SIG-M5 treated with dmso at 0.1 percent for 504 hours (cell line): ENCODE measurements around the gene CENPN.

Experiments used
- DNase-seq: peaks from one replicate; lab custom pipeline; 2025; ENCODE audit not compliant: unreplicated experiment; lab: John Stamatoyannopoulos, UW

Gene CENPN

DNA sequence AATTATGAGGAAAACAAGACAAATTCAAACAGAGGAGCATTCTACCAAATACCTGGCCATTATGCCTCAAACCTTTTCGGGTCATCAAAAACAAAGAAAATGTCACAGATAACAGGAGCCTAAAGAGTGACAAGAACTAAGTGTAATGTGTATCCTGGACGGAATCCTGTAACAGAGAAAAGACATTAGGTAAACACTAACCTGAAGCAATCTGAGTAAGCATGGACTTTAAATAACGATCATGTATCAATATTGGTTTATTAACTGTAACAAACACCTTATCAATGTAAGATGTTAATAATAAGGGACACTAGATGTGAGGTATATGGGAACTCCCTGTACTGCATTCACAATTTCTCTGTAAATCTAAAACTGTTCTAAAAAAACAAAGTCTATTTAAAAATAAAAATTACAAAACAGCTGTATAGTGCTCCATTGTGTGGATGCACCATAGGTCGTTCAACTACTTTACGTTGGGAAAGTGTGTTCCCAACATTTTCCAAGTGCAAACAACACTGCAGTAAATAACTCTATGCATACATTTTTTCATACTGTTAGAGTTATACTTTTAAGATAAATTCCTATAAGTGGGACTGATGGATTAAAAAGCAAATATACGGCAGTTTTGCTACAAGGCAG is 15.1 kb upstream of the CENPN start:
- DNase-seq, result no peak

DNA sequence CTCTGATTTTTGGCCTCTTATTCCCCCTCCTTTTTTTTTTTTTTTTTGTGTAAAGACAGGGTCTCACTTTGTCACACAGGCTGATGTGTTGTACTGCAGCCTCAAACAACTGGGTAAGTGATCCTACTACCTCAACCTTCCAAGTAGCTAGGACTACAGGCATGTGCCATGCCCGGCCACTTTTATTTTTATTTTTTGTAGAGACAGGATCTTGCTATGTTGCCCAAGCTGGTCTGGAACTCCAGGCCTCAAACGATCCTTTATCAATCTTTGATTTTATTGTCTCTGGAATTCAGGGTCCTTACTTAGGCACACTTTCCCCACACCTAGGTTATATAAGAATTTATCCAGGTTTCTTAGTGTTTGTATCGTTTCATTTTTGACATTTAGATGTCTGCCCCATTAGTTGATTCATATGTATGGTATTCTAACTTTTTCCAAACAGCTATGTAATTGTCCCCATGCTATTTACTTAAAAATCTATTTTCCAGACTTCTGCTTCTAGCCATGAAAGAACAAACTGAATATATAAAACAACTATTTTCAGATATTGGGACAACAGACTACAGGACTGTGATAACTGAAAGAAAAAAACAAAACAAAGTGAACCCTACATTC is 14.2 kb upstream of the CENPN start:
- DNase-seq, result no peak

DNA sequence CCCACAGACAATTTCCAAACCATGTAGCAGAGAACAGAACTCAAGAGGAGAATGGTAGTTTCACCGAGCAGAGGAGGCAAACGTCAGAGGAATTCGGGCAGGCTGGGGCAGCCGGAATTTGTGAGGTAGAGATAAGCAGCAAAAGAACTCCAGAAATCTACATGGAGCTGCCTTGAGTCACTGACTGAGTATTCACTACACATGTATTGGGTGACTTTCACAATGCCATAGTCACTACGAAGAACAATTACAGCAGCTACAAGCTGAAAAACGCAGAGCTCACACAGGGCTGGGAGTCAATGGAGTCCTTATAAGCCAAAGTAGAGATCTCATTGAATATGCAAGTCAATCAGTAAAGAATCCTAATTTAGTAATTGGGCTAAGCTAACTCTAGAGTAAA is 13.7 kb upstream of the CENPN start:
- no peak for DNase-seq

DNA sequence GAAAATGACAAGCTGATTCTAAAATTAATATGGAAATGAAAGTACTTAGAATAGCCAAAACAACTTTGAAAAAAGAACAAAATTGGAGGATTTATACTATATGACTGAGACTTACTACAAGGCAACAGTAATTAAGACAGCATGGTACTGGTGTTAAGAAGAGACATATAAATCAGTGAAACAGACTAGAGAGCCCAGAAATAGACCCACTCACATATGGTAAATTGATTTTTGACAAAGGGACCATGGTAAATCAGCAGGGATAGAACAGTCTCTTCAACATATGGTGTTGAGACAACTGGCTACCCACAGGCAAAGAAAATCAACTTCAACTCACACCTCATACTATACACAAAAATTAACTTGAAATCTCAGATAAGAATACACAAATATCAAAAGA is 13.2 kb upstream of the CENPN start:
- DNase-seq, result no peak

DNA sequence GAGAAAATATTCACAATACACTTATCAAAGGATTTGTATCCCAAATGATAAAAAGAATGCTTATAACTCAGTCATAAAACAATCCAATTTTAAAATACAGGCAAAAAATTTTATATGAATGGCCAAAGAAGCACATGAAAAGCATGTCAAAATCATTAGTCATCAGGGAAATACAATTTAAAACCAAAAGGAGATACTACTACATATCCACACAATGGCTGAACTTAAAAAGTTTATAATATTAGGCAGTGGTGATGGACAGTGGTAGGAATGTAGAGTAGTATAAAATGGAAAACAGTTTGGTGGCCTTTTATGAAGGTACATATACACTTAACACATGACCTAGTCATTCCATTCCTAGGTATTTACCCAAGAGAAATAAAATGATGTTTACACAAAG is 12.6 kb upstream of the CENPN start:
- no peak for DNase-seq

DNA sequence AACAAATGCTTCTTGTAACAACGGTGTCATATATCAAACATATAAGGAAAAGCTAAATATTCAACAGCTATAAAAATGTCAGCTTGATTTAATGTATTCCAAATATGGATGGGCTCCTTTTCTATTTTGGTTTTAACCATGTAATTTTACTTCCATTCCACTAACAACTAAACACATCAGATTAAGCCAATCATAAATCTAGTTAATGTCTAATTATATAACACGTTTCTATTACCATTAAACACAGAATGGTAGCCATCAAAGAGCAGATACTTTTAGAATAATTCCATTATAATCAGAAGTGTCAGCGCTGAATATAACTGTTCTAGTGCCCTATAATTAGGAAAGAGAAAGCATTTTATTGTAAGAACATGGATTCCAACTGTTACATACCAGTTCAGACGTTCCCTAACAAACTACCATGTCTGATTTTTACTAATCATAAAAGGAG is 10.3 kb upstream of the CENPN start:
- DNase-seq, result no peak

DNA sequence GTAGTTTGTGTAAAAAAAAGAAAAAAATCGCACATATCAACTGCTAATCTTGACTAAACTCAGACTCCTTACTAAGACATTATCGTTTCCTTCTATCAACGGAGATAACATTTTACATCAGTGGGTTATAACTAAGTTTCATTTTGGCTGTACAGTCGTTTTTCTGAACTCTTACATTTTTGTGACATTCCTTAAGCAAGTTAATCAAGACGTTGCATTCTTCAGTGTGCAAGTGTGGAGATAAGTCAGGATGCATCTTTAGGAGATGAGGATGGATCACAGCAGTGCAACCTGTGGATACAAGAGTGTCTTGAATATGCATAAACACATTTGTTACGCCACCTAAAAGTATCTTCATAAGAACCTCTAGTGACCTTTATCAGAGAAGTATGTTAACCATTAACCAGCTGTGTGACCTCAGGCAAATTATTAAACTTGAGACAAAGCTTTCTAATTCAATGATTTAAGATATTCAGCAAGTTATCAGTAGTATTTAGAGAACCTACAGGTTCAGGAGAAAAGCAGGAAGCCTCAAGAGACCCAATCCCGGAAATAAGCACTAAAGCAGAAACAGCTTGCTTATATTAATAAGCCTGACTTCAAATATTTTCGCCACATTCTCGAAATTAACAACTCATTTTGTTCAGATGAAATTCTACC is 9.7 kb upstream of the CENPN start:
- no peak for DNase-seq

DNA sequence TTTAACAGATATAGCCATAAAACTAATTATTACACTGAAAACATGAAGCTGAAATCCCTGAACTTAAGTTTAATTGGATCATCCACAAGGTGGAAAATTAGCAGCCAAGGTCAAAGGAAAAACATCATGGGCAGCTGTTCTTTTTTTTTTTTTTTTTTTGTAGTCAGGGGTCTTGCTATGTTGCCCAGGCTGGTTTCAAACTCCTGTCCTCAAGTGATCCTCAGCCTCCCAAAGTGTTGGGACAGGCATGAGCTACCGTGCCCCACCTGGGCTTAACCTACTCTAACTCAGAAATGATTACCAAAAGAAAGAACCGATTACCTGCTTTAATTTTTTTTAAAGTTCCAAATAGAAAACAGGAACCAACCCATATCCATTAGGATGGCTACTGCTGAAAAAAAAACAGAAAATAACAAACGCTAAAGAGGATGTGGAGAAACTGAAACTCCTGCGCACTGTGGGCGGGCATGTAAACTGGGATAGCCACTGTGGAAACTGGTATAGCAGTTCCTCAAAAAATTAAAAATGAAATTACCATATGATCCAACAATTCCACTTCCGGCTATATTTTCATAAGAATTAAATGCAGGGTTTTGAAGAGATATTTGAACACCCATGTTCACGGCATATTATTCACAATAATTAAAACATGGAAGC is 8.9 kb upstream of the CENPN start:
- no peak for DNase-seq

DNA sequence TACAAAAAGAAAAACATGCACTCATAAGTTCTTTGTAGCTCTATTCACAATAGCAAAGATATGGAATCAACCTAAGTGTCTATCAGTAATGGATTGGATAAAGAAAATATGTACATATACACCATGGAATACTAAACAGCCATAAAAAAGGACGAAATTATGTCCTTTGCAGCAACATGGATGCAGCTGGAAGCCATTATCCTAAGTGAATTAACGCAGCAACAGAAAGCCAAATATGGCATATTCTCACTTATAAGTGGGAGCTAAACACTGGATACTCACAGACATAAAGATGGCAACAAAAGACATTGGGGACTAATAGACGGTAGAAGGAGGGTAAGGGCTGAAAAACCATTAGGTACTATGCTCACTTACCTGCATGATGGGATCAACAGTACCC is 6.1 kb upstream of the CENPN start:
- DNase-seq, result no peak

DNA sequence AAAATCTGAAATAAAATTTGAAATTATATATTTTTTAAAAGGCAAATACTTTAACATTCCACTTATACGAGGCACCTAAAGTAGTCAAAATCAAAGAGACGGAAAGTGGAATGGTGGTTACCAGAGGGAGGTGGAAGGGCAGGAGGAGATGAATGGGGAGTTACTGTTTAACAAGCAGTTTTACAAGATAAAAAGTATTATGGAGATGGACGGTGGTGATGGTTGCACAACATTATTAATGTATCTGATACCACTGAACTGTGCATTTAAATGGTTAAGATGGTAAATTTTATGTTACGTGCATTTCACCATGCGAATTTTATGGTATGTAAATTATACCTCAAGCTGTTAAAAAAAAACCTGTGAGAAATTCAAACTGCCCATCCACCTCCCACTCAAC is 5.7 kb upstream of the CENPN start:
- DNase-seq, result no peak

DNA sequence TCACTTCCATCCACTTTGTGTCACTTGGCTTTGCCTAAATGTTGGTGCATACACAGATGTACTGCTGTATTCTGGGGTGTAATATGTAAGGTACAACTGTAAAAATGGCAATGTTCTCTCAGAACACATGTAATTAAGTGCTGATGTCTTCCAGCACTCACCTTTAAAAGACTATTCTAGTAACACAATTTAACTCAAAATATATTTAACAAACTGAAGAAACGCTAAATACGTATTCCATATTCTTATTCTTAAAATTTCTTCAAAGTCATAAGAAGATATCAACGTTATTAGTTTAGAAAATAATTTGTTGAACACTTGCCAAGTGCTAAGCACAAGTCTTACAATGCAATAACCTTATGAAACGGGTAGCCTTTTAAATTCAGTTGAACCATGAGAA is 4.0 kb upstream of the CENPN start:
- no peak for DNase-seq

DNA sequence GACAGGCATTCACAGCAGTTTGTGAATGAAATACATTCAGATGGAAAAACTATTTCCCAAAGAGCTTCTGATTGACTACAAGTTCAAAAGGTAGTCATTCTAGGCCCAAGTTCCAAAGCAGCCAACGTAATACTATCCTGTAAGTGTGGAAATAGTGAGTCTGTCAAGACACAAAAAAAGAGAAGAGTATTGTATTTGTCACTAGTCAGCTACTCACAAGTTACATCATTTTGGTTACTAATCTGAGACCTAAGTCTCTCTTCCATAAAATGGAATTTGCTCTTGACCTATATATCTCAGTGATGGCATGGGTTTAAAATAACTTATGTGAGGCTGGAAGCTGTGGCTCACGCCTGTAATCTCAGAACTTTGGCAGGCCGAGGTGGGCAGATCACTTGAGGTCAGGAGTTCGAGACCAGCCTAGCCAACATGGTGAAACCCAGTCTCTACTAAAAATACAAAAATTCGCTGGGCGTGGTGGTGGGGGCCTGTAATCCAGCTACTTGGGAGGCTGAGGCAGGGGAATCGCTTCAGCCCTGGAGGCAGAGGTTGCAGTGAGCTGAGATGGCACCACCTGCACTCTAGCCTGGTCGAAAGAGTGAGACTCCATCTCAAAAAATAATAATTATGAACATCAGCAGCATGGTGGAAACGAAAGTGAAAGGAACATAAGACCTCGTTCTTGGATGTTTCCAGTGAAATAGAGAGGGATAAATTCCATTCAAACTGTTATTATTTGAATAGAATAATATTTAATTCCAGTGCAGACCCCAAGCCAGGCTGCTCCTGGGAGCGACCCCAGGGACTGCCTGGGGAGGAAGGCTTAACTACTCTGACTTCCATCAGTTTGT is 3.2 kb upstream of the CENPN start:
- DNase-seq, result no peak

DNA sequence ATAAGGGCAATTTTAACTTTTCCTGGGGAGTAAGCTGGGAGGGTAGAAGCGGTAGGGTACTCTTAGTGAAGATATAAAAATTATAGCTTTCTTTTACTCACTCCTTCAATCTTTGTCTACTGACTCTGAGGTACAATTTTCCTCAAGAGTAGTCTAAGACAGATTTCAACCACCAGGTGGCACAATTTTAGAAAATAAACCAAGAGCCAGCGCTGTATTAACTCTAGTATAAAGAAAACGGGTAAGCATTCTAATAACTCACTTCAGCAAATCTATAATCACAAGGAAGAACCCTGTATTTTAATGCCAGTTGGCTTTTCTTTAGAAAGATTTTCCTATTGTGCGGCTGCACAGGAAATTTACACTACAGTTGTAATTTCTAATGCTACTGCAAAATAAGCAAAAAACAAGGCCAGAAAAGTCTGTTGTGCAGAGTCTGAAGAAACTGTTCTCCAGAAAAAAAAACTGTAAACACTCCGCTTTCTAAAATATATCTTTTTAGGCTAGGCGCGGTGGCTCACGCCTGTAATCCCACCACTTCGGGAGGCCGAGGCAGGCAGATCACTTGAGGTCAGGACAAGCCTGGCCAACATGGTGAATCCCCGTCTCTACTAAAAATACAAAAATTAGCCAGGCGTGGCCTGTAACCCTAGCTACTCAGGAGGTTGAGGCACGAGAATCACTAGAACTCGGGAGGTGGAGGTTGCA is 2.2 kb upstream of the CENPN start:
- peak; percentile 78 for DNase-seq

DNA sequence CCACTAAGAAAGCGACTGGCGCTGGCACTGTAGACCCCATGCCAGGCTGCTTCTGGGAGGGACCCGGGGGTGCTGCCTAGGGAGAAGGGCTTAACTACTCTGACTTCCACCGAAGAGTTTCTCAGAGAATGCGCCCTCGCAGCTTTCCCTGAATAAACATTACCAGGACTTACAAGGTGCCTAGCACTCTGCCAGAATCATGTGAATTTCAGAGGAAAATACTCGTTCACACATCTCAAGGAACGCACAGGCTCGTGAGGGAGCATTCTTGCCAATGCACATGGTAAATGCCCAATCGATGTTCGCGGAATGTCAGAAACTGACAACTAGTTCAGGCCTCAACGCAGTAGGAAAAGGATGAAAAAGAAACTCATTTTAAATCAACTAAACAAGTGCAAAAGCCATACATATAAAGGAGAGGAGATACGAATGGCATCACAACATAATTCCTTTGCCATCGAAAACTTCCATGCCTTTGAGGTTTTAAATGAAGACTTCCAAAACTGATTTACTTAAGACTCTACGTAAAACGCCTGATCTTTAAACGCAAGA is 1.3 kb upstream of the CENPN start:
- DNase-seq, result no peak

DNA sequence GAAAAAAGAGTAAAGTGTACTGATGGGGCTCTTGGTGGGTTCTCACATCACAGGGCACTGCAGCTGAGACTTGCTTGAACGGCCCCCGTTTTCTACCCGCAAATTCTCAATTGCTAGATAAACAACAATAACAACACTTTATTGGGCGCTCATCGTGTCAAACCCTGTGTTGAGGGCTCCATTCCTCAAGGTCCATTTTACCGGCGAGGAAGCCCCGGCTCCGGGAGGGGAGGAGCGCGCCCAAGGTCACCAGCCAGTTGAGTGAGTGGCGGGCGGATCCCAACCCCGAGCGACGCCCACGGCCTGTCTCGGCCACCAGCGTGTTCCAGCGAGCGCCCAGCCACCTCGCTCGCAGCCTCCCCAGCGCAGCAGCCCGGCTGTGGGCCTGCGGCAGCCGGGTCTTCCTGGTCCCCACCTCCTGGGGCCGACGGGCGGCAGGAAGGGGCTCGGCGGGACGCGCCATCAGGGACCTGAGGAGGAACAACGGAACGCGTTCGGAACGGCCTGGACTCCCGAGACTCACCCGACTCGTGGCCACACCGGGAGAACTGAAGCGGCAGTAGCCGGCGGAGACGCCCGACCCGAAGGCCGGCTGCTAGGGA is 702 bp upstream of the CENPN start:
- peak; percentile 57 for DNase-seq

DNA sequence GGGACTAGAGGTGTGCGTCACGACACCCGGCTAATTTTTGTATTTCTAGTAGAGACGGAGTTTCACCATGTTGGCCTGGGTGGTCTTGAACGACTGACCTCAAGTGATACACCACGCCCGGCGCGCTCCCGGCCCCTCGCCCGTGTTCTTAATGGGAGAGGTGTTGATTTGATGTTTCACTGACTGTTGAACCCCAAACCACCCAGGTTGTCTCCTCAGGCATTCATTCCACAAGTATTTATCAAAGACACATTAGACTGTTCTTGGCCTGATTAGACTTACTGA is 1.4 kb downstream of the CENPN start:
- no peak for DNase-seq

DNA sequence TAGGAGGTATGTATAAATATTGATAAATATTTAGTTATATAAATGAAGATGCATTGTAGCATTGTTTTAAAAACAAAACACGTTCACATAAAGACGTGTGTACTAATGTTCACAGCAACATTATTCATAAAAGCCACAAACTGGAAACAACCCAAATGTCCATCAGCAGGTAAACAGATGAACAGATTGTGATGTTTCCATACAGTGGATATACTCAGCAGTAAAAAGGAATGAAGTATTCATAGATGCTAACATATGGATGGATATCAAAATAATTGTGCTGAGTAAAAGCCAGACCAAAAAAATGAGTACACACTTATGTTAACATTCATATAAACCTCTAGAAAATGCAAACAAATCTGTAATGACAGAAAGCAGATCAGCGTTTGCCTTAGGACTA is 6.0 kb downstream of the CENPN start:
- DNase-seq, result no peak

DNA sequence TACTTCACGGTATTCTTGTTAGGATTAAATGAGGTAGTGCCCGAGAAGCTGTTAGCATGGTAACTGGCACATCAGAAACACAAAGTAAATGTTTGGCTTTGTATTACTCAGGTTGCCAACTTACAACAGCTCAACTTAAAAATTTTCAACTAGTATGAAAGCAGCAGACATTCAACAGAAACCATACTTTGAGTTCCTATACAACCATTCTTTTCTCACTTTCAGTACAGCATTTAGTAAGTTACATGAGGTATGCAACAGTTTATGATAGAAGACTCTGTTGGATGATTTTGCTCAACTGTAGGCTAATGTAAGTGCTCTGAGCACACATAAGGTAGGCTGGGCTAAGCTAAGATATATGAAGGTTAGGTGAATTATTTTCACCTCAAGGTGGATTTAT is 7.7 kb downstream of the CENPN start:
- DNase-seq, result no peak

DNA sequence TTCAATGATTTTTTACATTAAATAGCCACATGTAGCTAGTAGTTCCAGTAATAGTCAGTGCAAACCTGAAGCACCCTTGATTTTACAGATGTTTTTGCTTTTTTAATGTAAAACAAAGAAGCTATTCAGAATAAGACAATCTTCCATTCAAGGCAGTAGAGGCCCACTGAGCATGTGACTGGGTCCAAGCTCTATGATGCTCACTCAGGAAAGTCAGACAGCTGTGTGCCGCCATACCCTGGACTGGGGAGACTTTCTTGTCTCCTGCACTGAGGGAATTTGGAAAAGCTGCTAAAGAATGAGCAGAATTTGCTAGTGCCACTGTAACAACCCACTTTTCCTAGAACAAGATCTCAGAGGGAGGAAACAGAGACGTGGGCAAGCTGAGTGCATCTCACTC is 11.5 kb downstream of the CENPN start:
- DNase-seq, result no peak

DNA sequence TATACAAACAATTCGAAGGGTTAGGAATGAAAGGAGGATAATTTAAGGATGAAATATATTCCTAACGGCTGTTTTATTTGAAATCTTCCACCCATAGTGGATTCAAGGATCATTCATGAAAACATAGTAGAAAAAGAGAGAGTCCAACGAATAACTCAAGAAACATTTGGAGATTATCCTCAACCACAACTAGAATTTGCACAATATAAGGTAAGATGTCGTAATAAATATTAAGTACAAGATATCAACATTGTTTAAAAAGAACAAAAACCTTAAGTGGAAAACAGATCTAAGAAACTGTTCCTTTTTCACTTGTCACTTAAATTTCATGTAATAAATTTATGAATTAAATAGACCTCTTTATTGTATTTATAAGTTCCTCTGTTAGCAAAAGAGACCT is 19.4 kb downstream of the CENPN start:
- DNase-seq, result no peak
